GM18498 (cell line): ENCODE results near the gene CLIP2.
"Not testable (repeated sequence)": the region's sequence is repeated elsewhere in the genome, so short reads cannot be mapped to it uniquely, and the experiment has no call there.

Source experiments
- ATAC-seq: cut with Tn5 transposase; IDR thresholded peaks from one replicate; pipeline ENCODE4 v1.9.1; 2021; ENCODE audit warnings: mild to moderate bottlenecking, moderate library complexity; ENCODE audit not compliant: unreplicated experiment

The CLIP2 gene

DNA sequence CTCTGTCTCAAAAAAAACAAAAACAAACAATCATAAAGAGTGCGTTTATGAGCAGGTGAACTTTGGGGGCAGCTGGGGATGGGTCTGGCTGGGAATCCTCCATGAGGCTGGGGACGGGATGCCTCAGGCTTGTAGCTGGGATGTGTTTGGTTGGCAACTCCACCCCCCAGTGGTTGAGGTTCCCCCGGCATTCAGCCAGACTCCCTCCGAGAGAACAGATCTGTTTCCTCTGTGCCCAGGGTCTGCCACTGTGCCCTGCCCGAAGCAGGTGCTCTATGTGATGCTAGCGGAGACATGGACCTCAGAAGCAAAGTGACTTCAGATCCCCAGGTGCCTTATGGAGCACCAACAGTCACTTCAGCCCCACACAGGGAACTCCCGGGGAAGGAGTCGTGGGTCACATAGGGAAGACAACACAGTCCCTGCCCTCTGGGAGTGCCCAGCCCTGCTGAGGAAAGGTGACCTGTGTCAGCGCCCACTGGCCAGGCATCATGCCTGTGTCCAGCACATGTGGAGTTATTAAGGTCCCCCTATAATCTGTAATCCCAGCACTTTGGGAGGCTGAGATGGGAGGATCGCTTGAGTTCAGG is 135.2 kb downstream of the CLIP2 start:
- no peak for ATAC-seq

- ATAC-seq = no peak
These were observed 138.8 kb downstream of the CLIP2 start for GRCh38 chr7:74428023-74428422.

DNA sequence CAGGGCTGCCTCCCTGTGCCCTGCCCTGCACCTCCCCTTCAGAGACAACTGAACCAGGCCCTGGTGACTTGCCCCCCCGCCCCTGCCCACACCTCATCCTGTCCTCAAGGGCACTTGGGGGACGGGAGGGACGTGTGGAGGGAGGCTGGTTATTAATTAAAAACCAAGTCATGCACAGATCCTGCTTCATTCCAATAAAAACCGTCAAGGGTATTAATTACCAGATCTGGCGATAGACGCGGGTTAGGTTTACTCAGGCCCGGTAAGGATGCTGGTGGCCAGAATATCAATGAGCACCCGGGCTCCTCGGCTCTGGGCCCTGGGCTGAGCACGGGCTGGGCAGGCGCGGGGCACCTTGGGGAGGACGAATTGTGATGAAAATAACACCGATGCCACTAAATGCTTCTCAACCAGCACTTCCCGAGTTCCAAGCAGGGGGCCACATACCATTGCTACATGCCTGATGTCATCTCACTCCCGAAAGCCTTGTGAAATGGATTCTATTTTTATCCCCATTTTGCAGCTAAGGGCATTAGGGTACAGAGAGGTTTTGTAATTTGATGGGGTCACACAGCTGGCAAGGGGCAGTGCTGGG is 140.0 kb downstream of the CLIP2 start:
- ATAC-seq = no peak

- ATAC-seq = not testable (repeated sequence)
These were observed 141.2 kb downstream of the CLIP2 start for GRCh38 chr7:74430409-74430808.

DNA sequence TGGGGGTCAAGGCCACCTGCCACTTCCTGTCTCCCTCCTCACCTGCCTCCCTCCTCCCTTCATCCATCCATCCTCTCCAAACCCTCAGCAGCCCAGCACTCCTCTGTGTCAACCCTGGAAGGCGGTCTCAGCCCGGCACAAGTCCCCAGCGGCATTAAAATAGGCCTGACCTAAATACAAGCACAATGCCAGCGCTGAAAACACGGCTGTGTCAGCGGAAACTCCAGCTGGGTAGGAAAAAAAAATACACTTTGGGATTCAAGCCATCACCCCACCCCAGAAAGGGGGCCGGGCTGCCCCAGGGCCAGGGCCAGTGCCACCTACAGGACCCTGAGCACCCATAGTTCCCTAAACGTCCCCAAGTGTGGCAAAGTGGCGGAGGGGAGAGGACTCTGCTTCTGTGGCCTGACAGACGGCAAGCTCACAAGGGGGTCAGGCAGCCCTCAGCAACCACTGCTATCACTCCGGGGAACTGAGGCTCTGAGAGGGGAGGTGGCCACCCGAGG is 141.8 kb downstream of the CLIP2 start:
- no peak for ATAC-seq

DNA sequence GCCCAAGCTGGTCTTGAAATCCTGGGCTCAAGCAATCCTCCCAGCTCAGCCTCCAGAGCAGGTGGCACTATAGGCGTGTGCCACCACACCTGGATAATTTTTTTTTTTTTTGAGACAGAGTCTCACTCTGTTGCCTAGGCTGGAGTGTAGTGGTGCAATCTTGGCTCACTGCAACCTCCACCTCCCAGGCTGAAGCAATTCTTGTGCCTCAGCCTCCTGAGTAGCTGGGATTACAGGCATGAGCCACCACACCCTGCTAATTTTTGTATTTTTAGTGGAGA is 148.0 kb downstream of the CLIP2 start:
- ATAC-seq = not testable (repeated sequence)

DNA sequence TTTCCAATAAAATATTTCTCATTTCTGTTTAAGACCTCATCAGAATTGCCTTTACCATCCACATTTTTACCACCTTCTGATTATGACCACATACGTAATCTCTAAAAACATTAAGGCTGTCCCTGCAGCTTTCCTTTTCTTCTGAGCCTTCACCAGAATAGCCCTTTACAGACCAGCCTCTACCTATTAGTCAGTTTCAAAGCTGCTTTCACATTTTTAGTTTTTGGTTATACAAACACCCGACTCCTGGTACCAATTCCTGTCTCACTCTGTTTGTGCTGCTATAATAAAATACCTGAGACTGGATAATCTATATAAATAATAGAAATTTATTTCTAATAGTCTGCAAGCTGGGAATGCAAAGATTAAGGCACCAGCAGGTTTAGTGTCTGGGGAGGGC is 149.1 kb downstream of the CLIP2 start:
- no peak for ATAC-seq

- no peak for ATAC-seq
These were observed 150.3 kb downstream of the CLIP2 start for GRCh38 chr7:74439541-74439940.

DNA sequence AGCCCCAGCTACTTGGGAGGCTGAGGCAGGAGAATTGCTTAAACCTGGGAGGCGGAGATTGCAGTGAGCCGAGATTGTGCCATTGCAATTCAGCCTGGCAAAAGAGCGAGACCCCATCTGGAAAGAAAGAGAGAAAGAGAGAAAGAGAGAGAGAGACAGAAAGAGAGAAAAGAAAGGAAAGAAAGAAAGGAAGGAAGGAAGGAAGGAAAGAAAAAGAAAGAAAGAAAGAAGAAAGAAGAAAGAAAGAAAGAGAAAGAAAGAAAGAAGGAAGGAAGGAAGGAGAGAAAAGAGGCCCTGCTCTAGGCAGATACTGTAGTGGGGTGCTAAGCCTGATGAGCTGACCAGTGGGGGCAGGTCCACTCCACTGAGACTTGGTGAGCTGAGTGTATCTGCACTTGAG is 150.9 kb downstream of the CLIP2 start:
- ATAC-seq = not testable (repeated sequence)

- no peak for ATAC-seq
These were observed 152.6 kb downstream of the CLIP2 start for GRCh38 chr7:74441801-74442200.

DNA sequence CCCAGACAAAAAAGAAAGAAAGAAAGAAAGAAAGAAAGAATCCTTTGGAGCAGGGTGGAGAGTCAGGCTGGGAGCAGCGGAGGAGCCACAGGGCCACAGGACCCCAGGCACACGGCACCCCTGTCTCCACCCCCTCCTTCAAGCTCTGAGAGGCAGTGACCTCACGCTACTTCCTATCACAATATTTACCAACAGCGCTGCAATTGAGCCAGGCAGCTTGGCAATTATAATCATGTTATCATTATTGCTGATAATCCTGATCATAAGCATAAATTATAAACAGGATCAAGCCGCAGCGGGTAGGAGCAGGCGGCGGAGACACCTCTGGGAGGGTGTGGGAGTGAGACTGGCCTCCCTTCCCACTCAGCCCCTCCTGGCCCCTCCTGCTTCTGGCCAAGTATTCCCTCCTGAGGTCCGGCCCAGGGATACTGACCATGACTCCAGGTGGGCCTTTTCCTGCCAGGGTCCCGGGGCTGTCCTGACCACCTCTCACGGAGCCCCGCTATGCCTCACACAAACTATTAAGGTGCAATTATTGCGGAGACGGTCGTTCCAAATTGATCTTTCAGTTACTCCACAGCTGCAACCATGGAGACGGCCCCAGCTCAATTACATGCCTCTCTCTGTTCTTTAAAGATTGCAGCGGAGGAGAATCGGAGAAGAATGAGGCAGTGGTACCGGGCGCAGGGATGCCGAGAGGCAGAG is 154.5 kb downstream of the CLIP2 start:
- ATAC-seq = no peak

- ATAC-seq = no peak
These were observed 159.9 kb downstream of the CLIP2 start for GRCh38 chr7:74449144-74449543.

GRCh38 chr7:74449809-74450397 is 160.7 kb downstream of the CLIP2 start:
- no peak for ATAC-seq

GRCh38 chr7:74452748-74453321 is 163.6 kb downstream of the CLIP2 start:
- no peak for ATAC-seq

- ATAC-seq = peak; percentile 37
These were observed 164.3 kb downstream of the CLIP2 start, which contains the start of gene GTF2IRD1 for GRCh38 chr7:74453322-74454011. Gene GTF2IRD1, plus strand, starts transcription at chr7:74453906. Its CDS starts 54,175 bp downstream, at chr7:74508081.

- no peak for ATAC-seq
These were observed 165.1 kb downstream of the CLIP2 start for GRCh38 chr7:74454021-74454924.

- ATAC-seq = no peak
These were observed 165.7 kb downstream of the CLIP2 start for GRCh38 chr7:74454925-74455288.

DNA sequence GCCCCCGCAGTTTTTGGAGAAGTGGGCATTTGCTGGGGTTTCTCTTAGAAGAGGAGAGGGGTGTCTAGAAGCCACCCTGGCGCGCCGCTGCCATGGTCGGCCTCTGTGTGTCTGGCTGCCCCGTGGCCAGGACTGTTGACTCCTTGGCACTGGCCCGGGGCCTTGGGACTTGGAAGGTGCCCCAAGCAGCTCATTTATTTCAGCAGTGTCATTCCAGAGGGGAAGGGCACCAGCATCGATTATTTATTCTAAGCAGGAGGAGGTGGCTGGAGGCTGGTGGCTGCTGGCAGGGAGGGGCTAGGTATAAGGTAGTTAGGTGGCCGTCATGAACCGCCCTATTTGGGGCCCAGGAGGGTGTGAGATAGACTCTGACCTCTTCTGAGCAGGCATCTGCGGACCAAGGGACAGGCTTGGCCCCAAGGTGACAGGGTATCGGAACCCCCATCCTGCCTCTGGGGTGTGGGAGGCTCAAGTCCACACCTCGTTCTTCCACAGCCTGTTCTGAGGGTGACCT is 166.1 kb downstream of the CLIP2 start:
- ATAC-seq = no peak
